IPS-NIHi7 (cell line): ENCODE results near the gene ADPRH.
"Not testable (repeated sequence)": the region's sequence is repeated elsewhere in the genome, so short reads cannot be mapped to it uniquely, and the experiment has no call there.

ENCODE experiments used
- DNase-seq: peaks from one replicate; pipeline ENCODE4 v3.0.0; 2012; ENCODE audit warnings: mixed read lengths; ENCODE audit errors: extremely low spot score

The ADPRH gene

DNA sequence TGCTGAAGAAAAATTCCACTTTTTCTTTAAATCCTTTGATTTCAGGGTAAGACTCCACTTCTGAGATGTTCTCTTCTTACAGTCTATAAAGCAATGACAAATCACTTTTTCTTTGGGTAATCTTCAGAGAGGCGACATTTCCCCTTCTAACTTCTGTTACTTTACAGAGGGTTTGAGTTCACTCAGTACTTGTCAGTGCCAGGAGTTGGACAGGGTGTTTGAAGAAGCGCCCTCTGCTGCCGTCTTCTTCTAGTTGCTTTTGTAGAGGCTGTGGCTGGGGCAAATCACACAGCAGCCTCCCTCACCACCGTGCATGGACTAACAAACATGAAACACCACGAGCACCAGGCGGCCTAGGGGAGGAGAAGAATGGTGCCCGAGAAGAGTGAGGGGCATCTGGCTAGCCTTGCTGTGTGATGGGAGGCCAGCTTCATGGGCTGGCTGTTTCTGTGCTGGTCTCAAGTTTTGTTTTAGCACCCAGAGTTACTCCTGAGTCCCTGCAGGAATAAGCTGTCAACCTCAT, 19.8 kb upstream of the ADPRH start, which contains the start of gene CD80:
Gene CD80, minus strand, starts transcription at position 174 of the 523 bp plus-strand sequence. CDS start 1,886 bp downstream, outside the sequence.
- peak; percentile 76 for DNase-seq

GRCh38 chr3:119560160-119560559, 19.1 kb upstream of the ADPRH start:
- no peak for DNase-seq

GRCh38 chr3:119562307-119562961, 16.9 kb upstream of the ADPRH start:
- DNase-seq = no peak

GRCh38 chr3:119563334-119563733, 16.0 kb upstream of the ADPRH start:
- not testable (repeated sequence) for DNase-seq

DNA sequence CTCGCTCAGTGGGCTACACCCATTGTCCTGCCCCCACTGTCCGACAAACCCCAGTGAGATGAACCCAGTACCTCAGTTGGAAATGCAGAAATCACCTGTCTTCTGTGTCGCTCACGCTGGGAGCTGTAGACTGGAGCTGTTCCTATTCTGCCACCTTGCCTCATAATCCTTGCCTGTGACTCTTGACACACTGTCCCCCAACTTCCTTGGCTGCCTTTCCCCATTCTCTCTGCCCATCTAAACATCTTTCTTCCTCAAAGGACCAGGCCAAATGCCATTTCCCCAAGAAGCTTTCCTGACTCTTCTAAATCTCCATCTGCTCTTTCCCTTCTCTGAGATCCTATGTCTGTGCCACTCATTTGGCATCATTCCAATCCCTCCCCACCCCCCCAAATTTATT, 10.1 kb upstream of the ADPRH start:
- no peak for DNase-seq

GRCh38 chr3:119570229-119570628, 9.1 kb upstream of the ADPRH start:
- no peak for DNase-seq

DNA sequence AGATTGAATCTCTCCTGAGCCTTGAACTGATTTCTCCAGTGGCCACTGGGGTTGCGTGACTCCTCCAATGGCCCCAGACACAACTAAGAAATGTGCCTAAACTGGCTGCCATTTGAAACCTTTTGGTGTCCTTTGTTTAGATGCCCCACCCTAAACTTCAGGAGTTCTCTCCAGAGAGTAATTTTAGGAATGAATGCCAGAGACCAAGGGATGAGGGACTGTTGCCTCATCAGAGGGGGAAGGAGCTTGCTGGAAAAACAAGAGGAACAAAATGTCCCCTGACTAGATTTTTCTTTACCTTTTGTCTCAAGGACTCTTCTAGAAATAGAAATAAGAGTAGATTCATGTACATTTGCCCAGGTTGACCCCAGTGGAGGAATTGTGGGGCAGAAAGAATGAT, 8.1 kb upstream of the ADPRH start:
- DNase-seq = no peak

DNA sequence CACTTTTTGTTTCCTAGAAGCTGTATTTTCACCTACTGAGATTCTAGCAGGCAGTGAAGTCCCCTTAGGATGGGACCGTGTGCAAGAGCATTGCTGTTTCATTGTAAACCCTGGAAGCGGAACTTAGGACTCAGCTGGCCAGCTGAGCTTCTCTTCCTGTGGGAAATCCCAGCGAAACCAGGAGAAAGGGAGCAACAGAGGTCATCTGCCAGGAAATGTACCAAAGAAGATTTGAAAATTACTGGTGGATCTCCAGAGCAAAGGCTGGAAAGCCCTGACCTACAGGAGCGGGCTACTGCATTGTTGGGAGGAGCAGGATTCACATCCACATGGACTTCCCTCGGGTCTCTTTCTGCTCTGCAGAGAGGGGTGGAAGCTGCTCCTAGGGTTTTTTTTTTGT, 7.6 kb upstream of the ADPRH start:
- DNase-seq = no peak

- no peak for DNase-seq
Measured at GRCh38 chr3:119575507-119575906, 3.8 kb upstream of the ADPRH start.

DNA sequence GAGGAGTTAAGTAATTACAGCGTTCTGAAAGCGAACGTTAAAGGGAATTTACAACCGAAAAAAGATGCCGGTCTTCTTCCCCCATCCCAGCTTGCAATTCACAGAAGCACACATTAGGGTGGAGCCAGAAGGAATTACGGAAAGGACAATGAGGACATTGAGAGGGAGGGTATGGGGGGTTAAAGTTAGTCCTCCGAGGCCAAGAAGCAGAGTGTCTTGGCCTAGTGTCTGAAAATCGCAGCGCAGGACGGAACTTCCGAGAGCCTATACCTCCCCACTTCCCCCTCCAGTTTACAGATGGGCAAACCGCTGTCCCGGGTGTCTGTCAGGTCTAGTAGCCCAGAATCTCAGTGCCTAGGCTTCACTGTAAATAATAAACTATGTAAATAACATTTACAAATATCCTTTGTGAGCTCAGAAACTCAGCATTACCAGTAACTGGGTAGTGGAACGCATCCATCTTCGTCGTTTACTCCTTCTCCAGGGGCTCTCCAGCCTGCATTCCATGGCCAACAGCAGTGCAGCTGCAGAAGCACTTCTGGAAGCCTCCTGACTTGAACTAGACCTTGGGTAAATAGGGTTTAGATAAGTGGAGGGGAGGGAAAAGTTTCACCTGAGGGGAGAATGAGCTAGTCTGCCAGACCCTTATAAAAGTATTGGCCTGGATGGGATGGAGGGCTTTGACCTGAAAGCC, 922 bp downstream of the ADPRH start:
- DNase-seq = peak; percentile 47

DNA sequence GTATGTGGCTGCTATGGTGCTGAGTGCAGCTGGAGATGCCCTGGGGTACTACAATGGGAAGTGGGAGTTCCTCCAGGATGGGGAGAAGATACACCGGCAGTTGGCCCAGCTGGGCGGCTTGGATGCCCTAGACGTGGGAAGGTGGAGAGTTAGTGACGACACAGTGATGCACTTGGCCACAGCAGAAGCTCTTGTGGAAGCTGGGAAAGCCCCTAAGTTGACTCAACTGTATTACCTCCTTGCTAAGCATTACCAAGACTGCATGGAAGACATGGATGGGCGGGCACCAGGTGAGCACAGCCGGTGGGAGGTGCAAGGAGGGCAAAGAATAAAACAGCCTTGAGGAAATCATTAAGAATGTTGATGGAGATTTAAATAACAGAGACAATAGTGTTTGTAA, 2.9 kb downstream of the ADPRH start:
- no peak for DNase-seq

DNA sequence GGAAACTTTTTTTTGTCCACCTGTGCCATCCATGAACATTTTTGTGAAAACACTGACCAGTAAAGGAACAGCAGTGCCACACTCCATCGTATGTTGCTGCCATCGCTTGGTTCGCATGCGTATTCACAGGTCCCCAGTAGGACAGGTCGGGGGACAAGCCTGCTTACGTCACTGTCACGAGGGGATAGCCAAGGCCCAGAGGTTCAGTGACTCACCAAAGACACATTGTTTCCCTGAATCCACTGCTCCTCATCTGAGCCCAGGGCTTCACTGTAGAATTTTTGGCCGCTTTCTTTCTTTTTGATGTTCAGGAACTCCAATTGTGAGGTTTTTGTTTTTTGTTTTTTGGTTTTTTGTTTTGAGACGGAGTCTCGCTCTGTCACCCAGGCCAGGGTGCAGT, 5.9 kb downstream of the ADPRH start:
- DNase-seq = no peak

GRCh38 chr3:119585856-119586570, 6.7 kb downstream of the ADPRH start:
- DNase-seq = no peak

- DNase-seq = no peak
Measured at GRCh38 chr3:119586733-119587172, 7.5 kb downstream of the ADPRH start.

- no peak for DNase-seq
Measured at GRCh38 chr3:119588112-119588511, 8.8 kb downstream of the ADPRH start.

DNA sequence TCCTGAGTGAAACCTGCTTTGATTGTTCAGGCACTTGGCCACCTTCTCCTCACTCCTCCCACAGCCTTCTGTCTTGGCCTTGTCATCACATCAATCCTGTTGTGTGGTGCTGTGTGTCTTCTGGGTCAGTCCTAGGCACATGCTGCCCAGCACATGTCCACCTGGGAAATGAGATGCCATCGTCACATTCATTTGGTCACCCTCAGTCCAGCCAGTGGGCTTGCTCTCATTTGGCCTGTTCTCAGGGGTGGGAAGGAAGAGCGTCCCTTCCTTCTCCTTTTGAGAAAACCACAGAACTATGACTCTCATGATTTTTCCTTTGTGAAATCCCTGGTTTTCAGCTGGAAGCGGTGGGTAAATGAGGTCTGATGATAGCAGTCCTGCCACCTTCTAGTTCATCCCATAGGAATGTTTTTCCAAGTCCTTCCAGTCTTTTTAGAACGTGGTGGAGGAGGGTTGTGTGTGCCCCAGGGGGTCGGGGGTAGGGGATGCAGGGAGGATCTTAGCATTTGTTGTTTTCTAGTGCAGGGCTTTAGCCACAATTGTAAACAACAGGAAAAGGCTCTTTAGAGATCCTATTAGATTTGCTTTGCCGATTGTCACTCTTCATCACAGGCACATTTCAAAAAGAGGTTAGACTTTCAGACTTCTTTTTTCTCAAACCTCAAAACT, 9.9 kb downstream of the ADPRH start:
- DNase-seq = peak; percentile 49

DNA sequence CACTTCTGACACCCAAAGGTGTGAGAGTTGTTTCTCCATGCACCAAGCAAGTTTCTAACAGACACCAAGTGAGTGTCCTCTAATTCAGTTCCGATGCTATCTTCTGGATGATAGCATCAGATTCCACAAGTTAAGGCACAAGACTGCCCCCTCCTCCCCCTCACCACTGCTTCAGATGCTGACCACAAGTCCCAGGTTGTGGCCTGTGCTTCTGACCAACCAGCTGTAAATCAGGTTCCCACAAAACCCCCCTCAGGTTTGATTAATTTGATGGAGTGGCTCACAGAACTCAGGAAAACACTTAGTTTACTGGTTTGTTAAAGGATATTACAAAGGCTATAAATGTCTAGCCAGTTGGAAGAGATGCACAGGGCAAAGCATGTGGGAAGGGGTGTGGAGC, 11.4 kb downstream of the ADPRH start:
- no peak for DNase-seq

DNA sequence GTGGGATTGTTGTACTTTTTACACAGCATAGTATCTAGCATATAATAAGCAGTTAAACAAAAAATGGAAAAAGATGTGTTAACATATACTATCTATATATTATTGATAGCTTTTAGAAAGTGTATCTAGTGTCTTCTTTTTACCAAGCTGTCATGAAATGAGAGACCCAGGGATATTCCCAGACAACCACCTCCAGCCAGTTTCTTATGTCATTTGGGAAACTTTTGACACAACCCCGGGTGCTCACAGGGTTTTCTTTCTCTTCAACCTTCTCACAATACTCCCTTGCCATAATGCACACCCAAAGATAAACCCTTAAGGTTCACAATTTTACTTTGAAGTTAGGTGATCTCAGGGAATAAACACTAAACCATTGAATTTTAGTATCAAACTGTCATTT, 13.6 kb downstream of the ADPRH start:
- no peak for DNase-seq

GRCh38 chr3:119594066-119594465, 14.8 kb downstream of the ADPRH start:
- no peak for DNase-seq

- not testable (repeated sequence) for DNase-seq
Measured at GRCh38 chr3:119594929-119595328, 15.6 kb downstream of the ADPRH start.

DNA sequence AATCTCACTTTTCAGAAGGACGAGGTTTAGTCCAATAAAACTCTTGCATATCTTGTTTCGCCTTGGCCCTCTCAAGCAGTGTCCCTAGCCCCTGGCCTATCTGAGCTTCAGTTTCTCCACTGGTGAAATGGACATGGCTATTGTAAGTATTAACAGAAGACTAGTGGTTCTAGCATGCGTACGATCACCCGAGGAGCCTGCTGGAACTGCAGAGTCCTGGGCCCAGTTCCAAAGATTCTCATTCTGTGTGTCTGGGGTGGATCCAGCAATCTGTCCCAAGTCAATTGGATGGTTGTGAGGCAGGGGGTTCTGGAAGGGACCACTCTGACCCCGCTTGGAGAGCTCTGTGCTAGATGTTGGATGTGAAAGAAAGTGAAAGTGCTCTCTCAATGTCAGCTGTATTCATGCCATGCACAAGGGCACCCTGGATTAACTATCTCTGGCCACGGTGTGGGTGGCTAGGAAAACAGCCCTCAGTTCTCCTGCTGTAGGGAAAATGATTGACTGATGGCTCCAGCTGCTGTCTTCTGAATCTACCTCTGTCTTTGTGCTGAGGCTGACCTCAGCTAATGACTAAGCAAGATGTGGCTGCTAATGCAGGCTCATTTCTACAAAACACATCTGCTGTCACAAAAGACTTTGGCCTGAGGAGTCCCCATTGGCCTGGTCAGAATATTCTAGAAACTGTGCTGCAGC, 16.5 kb downstream of the ADPRH start:
- DNase-seq = no peak
